ENCODE data around the gene AGAP1. TPM values are rescaled to one million over a fixed set of nuclear protein-coding genes. Genes with fewer than 3 reads are reported as not detected.

AGAP1 gene
- total RNA-seq, 2 donors from 2014 or later = 22.5 to 23.9 TPM

DNA sequence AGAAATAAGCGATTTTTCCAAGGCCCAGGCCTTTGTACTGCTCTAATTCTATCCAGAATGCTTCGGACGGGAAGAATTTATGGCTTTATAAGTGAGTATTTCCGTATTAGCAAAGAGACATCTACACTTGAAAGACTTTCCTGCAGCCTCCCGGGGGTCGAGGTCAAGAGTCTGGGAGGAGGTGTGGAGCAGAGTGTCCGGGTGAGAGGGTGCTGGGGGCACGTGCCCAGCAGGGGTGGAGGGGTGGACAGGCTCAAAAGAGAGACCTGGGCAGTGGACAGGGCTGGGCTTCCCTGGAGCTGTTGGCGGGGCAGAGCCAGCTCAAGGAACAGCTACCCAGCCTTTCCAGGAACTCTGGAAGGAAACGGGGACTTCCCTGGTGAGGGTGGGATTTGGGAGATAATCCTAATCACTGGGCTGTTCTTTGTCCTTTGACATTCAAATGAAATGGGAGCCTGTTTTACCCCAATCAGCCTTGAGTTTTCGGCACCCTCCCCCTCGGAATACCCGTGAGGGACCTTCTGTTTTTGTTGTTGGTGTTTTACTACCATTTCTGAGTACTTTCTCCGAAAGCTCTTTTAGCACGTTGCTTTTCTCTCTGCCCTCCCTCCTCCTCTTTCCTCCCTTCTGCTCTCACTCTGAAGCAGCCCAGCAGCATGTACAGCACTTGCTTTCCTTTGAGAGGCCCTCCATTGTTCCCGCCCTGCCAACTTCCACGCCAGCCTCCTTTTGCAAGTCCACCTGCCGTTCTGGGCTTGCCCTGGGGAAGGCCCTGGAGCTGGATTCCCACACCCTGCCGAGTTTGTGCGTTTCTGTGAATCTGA lies 164.7 kb downstream of the AGAP1 start:
- no peak for DNase-seq
- intact Hi-C loops (cut with DNase I) = no loop called here
- ATAC-seq = no peak

DNA sequence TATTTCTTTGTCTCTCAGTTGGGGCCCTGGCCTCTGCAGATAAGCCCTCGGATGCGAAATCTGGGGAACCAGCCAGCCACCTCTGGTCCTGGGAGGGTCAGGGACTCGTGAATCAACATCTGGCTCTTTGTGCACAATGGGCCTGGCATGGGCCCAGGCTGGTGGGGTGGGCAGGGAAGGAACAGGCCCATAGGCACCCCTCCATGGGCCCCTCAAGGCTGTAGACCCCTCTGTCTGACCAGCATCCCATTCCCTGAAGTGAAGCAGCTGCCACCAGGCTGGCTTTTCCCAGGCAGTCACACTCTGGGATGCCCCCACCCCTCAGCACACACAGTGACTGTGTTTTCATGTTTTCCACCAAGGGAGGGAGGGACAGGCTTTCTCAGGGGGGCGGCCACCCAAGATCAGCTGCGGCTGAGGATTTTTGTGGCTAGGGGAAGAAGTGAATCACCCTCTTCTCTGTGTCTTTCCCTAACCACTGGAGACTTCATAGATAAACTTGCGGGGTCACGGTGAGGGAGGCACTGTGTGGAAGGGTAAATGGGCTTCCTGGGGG lies 166.0 kb downstream of the AGAP1 start:
- DNase-seq (no peak), ATAC-seq (peak in 1 of 2 donors; percentile 55)
- intact Hi-C loops (cut with DNase I) = no loop called here

DNA sequence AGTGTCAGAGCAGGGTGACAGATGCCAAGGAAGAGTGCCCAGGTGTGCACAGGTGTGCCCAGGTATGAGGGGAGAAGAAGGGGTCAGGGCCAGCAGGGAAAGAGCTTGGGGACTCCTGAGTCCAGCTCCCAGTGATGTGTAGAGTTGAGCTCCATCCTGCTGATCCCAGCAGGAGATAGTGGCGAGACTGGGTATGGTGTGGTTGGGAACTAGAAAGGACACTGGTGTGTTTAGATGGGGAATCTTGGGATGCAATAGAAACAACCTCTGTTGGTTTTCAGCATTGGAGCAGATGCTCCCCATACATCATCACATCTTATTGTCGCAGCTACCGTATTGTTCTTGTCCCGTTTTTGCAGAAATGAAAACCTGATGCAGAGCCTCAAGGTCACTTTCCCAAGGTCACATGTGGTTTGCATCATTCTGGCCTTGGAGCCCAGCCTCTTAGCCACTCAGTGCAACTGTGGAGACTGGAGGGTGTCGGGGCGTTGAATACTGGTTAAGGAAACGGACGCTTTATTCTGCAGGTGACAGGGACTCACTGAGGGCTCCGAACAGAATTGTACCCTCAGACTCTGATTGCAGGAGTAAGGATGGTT lies 166.7 kb downstream of the AGAP1 start:
- intact Hi-C loops (cut with DNase I) = no loop called here
- DNase-seq = no peak

DNA sequence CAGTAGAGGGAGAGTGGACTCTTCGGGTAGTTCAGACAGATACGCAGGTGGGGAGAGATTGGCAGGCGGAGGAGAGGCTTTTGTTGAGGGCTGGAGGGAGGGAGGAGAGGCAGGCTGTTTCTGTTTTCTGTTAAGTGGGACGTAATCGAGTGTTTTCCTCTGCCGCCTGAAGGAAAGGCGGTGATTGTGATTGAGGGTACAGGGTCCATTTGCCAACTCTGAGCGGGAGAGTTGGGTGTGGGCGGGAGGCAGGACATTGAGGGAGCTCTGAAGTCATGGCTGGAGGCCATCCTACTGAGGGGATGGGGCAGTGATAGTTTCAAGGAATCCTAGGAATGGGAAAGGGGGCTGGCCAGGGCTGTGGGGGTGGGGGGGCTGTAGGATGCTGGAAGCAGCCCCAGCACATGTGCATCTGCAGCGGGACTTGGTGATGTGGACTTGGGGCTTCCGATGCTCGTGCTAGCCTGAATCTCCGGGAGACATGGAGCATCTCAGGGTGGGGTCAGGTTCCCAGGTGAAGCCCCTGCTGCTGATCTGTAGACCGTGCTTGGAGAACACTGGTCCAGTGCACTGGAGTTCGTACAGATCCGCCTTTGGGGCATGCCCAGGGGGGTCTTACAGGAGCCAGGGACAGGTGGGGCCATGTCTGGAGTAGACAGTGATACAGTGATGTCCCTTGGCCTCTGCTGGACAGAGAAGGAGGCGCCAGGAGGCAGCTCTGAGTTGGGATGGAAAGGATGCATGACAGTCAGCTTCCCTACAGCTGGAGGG lies 167.5 kb downstream of the AGAP1 start:
- ATAC-seq = no peak
- no peak for DNase-seq
- intact Hi-C loops (cut with DNase I) = no loop called here

More for the DNA sequence above, 166.7 kb downstream of the AGAP1 start:
- no peak for ATAC-seq

DNA sequence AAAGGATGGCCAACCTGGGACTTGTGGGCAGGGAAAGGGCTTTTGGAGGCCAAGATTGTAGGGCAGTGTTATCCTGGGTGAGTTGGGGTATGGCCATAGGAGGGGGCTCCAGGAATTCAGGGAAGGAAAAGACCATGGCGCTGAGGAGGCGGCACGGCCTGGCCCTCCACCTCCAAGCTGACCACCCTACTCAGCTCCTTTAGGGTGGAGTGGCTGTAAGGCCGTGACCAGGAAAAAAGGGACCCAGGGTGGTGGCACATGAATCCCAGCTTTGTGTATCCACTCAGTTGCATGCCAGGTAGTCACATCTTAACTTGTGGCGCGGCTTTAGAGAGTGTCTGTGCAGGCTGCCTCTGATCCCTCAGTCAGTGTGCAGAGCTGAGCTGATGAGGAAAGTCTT lies 168.1 kb downstream of the AGAP1 start:
- intact Hi-C loops (cut with DNase I) = no loop called here
- DNase-seq (no peak), ATAC-seq (no peak)

DNA sequence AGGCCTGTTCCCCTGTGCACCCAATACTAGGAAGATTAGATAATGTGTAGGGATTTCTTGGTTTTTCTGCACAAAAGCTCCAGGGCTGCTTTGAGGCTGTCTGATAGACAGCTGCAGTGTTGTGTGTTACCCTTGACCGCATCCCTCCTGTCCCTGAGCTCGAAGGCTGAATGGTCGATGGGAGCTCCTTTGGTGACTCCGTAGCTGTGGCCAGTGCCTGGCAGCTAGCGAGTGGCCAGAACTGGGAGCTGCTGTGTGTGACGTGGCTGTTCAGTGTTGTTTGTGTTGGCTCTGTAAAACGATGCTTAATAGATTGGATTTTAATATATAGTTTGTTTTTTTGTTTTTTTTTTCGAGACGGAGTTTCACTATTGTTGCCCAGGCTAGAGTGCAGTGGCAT lies 170.0 kb downstream of the AGAP1 start:
- no peak for ATAC-seq
- intact Hi-C loops (cut with DNase I) = no loop called here
- DNase-seq = no peak

DNA sequence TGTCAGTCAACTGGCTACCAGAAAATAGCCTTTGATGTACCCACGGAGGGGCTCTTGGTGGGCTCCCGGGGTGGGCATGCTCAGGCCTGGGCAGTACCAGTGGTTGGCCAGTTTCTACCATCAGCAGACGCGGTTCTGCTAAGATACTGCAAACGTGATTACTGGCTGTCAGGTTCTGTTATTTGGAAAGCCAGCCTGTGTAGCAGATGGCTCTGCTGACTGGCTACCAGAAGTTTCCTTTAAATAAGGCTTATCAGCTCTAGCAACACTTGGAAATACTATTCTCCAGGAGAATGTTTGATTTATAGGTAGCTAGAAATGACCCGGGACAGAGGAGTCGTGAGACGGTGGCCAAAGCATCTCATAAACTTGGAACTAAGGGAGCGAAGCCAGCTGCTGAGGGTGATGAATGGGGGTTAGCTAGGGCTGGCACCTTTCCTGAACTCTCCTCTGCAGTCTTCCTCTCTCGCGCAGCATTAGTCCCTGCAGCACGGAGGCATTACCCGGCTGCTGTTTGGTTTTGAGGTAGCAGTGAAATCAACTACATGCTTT lies 171.9 kb downstream of the AGAP1 start:
- ATAC-seq = peak in 1 of 2 donors; percentile 9
- intact Hi-C loops (cut with DNase I) = no loop called here
- DNase-seq = no peak

DNA sequence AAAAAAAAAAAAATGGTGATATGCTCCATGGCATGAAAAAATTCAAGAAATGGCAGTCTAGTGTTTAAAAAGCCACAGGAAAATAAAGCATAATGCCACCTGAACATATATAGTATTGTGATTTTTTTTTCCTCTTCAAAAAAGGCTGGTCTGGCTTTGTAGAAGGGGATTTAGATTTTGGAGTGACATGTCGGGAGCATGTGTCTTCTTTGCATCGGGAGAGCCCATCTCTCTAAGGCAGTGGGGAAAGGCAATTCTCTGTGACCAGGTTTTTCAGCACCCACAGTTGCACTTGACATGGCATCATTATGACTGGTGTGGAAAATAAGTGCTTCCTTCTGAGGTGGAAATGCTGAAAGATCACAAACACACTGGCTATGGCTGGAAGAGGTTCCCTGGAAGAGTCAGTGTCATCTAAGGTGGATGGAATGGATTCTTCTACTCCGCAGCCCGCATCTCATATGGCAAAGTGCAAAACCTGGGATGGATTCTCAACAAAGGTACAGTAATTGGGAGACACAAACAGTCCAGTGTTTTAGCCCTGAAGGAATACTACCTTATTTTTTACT lies 172.5 kb downstream of the AGAP1 start:
- DNase-seq (no peak), ATAC-seq (peak; percentile 36 to 56)
- intact Hi-C loops (cut with DNase I) = no loop called here

DNA sequence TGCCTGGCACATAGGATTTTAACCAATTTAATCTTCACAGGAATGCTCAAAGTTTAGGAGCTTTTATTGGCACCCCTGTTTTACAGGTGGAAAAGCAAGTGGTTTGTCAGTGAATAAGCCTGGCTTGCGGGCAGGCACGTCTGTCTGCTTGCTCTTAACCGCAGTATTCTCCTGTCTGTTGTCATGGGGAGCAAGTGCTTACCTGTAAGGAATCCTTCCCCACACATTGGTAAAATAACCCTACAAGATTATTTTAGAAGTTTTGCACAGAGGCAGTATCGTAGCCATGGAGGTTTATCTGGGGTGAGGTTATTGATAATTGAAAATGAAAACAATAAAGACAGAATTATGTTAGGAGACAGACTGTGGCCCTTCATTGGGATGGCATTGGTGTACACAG lies 174.9 kb downstream of the AGAP1 start:
- no peak for ATAC-seq
- intact Hi-C loops (cut with DNase I) = no loop called here
- DNase-seq = no peak

DNA sequence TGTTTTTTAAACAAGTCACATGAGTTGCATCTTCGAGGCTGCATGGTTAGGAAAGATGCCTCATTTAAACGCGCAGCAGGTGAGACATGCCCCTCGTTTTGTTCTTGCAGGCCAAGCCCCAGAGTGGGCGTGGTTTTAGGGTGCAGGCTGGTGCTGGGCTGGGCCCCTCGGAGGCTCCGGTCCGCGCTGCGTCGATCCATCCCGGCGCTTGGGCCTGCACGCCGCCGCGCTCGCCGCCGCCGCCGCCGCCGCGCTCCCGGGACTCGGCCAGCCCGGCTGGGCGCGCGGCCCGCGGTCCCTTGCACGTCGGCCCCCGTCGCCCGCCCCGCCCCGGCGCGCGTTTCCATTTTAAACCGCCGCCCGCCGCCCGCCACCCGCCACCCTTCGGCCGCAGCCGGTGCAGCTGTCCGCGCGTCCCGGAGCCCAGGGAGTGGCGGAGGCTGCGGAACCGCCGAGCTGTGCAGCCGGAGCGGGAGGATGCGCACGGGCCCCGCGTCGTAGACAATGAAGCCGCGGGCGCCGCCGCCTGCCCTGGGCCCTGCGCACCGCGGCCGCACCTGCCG lies 175.5 kb downstream of the AGAP1 start:
- ATAC-seq (peak; percentile 67 to 87), DNase-seq (peak; percentile 73)
- intact Hi-C loops (cut with DNase I) = no loop called here

DNA sequence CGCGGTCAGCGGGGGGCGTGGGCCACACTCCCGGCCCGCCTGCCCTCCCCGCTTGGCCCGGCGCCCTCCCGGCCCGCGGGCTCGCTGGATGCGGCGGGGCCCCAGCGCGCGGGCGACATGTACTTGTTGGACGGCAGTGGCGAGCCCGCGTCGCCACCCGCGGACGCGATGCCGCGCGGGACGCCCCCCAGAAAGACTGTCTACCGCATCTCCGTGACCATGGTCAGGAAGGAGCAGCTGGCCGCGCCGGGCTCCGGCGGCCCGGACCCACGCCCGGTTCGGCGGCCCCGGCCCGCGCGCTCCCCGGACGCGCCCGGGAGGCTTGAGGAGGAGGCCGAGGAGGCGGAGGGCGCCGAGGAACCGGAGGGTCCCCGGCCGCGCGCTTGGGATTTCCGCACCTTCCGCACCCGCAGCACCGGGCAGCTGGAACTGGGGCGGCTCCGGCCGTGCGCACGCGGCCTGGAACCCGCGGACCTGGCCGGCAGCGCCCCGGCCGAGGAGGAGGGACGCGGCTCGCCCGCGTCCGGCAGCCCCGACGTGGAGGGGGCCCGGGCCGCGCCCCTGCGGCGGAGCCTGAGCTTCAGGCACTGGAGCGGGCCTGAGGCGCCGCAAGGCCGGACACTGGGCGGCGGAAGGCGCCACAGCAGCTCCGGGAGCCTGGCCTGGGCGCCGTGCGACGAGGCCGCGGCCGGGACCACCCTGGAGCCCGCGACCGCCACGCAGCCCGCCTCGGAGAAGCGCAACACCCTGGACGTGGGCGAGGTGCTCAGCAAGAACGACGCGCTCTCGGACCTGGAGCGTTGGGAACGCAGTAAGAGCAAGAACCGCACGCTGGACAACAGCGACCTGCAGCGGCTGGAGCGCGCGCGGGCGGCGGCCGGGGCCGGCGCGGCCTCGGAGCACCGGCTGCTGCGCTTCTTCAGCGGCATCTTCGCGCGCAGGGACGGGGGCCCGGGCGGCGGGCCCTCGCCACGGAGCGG lies 176.4 kb downstream of the AGAP1 start:
- DNase-seq (peak; percentile 74), ATAC-seq (peak; percentile 69 to 78)
- intact Hi-C loops (cut with DNase I) = loop anchor here (2.0 to 10.0 kb wide), 2 partner anchors 75 kb away; no protein-coding TSS in a partner anchor

DNA sequence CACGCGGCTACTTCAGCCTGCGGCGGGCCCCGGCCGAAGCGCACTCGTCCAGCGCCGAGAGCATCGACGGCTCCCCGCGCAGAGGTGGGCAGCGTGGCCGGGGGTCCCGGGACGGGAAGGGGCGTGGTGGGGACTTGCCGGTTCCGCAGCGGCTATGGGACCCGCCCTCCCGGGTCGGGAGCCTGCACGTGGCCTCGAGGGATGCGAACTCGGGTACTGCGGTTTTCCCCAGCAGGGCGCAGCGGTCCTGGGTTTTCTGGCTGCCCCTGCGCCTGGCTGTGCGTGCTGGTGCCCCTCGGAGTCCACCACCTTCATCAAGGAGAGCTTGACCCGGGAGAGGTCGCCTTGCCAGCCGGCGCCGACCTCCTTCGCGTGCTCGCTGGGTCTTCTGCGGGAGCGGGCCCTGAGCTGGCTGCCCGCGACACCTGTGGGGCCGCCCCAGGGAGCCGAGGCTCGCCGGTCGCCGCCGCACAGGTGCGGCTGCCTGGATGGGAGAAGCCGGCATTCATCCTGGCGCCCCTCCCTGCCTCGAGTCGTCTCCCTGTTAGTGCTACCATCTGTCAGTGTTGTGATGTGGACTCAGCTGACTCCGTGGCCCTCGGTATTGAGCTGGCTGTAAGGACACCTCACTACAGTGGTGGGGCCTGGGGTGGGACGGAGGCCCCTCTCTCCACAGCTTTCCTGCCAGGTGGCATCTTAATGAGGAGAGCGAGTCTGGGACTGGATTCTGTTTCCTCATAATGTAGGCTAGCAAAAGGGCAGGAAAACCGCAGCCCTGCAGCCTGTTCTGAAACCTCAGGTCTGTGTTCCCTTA lies 177.3 kb downstream of the AGAP1 start:
- intact Hi-C loops (cut with DNase I) = loop anchor here (2.0 to 10.0 kb wide), 2 partner anchors 74 to 76 kb away; no protein-coding TSS in a partner anchor
- DNase-seq (no peak), ATAC-seq (peak in 1 of 2 donors; percentile 6)

DNA sequence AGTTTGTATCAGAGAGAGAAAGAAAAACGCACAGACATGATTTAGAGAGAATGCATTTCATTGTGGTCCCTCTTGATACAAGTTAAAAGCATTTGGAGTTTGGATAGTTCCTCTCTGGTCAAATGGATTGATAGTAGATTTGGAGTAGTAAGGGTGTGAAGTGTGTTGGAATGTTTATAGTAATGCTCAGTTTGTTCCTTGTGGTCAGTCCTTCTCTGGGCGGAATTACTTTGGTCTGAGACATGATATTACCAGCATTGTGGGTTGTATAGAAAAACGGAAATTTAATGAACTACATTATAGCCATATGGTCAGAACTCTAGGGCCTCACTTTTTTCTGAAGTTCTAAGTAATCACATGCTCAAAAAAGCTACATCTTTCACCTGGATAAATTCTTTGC lies 178.9 kb downstream of the AGAP1 start:
- ATAC-seq (no peak), DNase-seq (no peak)
- intact Hi-C loops (cut with DNase I) = loop anchor here in 1 of 2 donors (10.0 kb wide), 1 partner anchor 72 kb away; no protein-coding TSS in a partner anchor

DNA sequence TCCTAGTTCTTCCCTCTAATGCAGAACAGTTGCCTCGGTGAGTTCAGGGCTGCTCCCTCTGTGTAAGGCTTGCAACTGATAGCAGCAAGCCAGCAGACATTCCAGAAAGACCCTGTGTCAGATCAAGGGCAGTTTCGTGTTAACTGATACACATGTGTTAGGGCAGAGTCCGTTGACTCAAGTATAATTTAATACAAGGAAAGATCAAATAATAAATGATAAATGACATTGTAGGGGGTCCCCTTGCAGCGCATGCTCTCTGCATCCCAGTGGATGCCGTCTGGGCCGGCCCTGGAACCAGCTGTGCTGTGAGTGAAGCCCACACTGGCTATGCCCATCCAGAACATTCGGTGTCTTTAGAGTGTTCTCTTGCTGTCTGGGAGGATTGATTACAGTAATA lies 180.3 kb downstream of the AGAP1 start:
- no peak for ATAC-seq
- DNase-seq = no peak

DNA sequence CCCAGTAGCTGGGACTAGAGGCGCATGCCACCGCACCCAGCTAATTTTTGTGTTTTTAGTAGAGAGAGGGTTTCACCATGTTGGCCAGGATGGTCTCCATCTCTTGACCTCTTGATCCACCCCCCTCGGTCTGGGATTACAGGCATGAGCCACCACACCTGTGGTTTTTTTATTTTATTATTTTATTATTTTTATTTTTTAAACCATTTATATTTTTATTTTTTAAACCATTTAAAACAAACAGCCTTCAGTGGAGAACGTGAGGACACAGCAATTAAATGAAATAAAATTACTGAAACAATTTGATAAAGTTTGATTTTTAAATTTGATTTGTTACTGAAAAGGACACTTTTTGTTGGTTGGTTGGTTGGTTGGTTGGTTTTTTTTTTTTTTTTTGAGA lies 181.0 kb downstream of the AGAP1 start:
- intact Hi-C loops (cut with DNase I) = loop anchor here in 1 of 2 donors (10.0 kb wide), 1 partner anchor 70 kb away; no protein-coding TSS in a partner anchor
- no peak for ATAC-seq

More for the DNA sequence above, 180.3 kb downstream of the AGAP1 start:
- intact Hi-C loops (cut with DNase I) = loop anchor here in 1 of 2 donors (10.0 kb wide), 1 partner anchor 71 kb away; no protein-coding TSS in a partner anchor

More for the DNA sequence above, 181.0 kb downstream of the AGAP1 start:
- no peak for DNase-seq
